BJ (cell line): Measurements from ENCODE around the gene SARDH. TPM values are rescaled to one million over a fixed set of nuclear protein-coding genes. Genes with fewer than 3 reads are reported as not detected.

Experiments used
- CTCF ChIA-PET: fragments of 350-600 bp; formaldehyde crosslinking; extraction: SDS; loops from one replicate; lab custom pipeline; 2021; ENCODE audit warnings: antibody characterized with exemption, inconsistent platforms; lab: Yijun Ruan, JAX
- POLR2A ChIA-PET: fragments of 300-600 bp; sonication (Branson Sonifier 250); formaldehyde crosslinking; extraction: SDS; loops from one replicate; lab custom pipeline; 2021; ENCODE audit warnings: antibody characterized with exemption; lab: Charles Lee
- DNase-seq: peaks from one replicate; pipeline ENCODE4 v3.0.0-alpha.2; 2011; ENCODE audit warnings: low read depth
- H3K27me3 ChIP-seq: 2 replicates; pipeline ENCODE4 v1.6.0; 2011; ENCODE audit warnings: low read length; ENCODE audit not compliant: control insufficient read depth, insufficient read depth
- H3K36me3 ChIP-seq: 2 replicates; pipeline ENCODE4 v1.5.1; 2011; ENCODE audit warnings: low read length; ENCODE audit not compliant: control insufficient read depth, insufficient read depth
- H3K4me3 ChIP-seq: 2 replicates; pipeline ENCODE4 v1.5.1; 2011; ENCODE audit warnings: low read depth, mild to moderate bottlenecking, control low read depth, low read length
- CTCF ChIP-seq: IDR thresholded peaks from 2 replicates; pipeline ENCODE4 v1.5.1; 2011; ENCODE audit warnings: low read depth, mild to moderate bottlenecking, control low read depth, inconsistent platforms, low read length, moderate library complexity; ENCODE audit not compliant: insufficient read depth
- polyA plus RNA-seq: library from polyadenylated mRNA; depleted of rRNA; stranded (reverse); fragments of >200 nt; gene quantifications from 2 replicates; pipeline ENCODE4 v1.2.3, GENCODE V29; 2011

SARDH gene
- polyA plus RNA-seq, 1 experiment, result 0.53 TPM

- ChIA-PET POLR2A (no interaction called here), CTCF (no interaction called here)
- no peaks in the 10 kb centered on the region for H3K36me3 ChIP-seq
- peaks cover 16% of the 10 kb centered on the region for H3K27me3 ChIP-seq
- TF ChIP-seq CTCF, result no peak
- DNase-seq, result no peak
- H3K4me3 ChIP-seq, result no peak overlapping the region
Observed at GRCh38 chr9:133643978-133644760, 94.0 kb downstream of the SARDH start.

GRCh38 chr9:133643362-133643755 is 94.8 kb downstream of the SARDH start:
- Histone ChIP-seq H3K4me3 (no peak overlapping the region), H3K36me3 (no peaks in the 10 kb centered on the region), H3K27me3 (peaks cover 14% of the 10 kb centered on the region)
- ChIA-PET CTCF (no interaction called here), POLR2A (no interaction called here)
- no peak for DNase-seq
- TF ChIP-seq CTCF, result no peak

- ChIA-PET POLR2A (no interaction called here), CTCF (interaction anchor here (0.9 kb wide), 1 partner anchor 14 kb away, joined by 3 read pairs; no protein-coding TSS in a partner anchor)
- Histone ChIP-seq H3K27me3 (peaks cover 13% of the 10 kb centered on the region), H3K36me3 (no peaks in the 10 kb centered on the region), H3K4me3 (no peak overlapping the region)
- no peak for TF ChIP-seq CTCF
- no peak for DNase-seq
Observed at GRCh38 chr9:133642708-133643361, 95.3 kb downstream of the SARDH start.

GRCh38 chr9:133641861-133642595 is 96.1 kb downstream of the SARDH start:
- Histone ChIP-seq H3K27me3 (peaks cover 14% of the 10 kb centered on the region), H3K36me3 (no peaks in the 10 kb centered on the region), H3K4me3 (no peak overlapping the region)
- DNase-seq, result no peak
- no peak for TF ChIP-seq CTCF
- POLR2A ChIA-PET, result no interaction called here
- CTCF ChIA-PET, result interaction anchor here (0.9 kb wide), 1 partner anchor 13 kb away, joined by 3 read pairs; no protein-coding TSS in a partner anchor

GRCh38 chr9:133641396-133641655 is 96.8 kb downstream of the SARDH start:
- DNase-seq, result no peak
- TF ChIP-seq CTCF, result no peak
- Histone ChIP-seq H3K4me3 (no peak overlapping the region), H3K36me3 (no peaks in the 10 kb centered on the region), H3K27me3 (peaks cover 10% of the 10 kb centered on the region)
- ChIA-PET POLR2A (no interaction called here), CTCF (no interaction called here)
